K562 (cell line): ENCODE data around the gene ANXA7. TPM values are rescaled to one million over a fixed set of nuclear protein-coding genes. Genes with fewer than 3 reads are reported as not detected.

Experiments used
- ATAC-seq: fragments of 200-7000 bp; cut with Tn5 transposase; 3 replicates; pipeline ENCODE4 v1.9.1; 2020; ENCODE audit warnings: moderate library complexity
- BruUV-seq: library from RNA; stranded (reverse); fragments of 400-500 nt; replicated peaks from 2 replicates; lab custom pipeline; 2021; lab: Mats Ljungman, UMichigan
- CTCF ChIA-PET: fragments of 300-600 bp; formaldehyde crosslinking; extraction: SDS; loops from one replicate; lab custom pipeline; 2021; ENCODE audit warnings: low intra/inter-chr PET ratio; lab: Yijun Ruan, JAX
- POLR2A ChIA-PET: fragments of 300-600, 350-650 bp; sonication (Branson Sonifier 250); formaldehyde crosslinking; extraction: SDS; loops from one replicate; lab custom pipeline; 2021; ENCODE audit warnings: antibody characterized with exemption, inconsistent platforms; lab: Yijun Ruan, JAX
- DNase-seq, 4 experiments: peaks; one replicate each; pipeline versions ENCODE4 v3.0.0 to v3.0.0-alpha.2; 2011 to 2018; ENCODE audit warnings: low spot score in 3 of 4, mixed read lengths in 3 of 4; ENCODE audit errors: extremely low read depth in 1 of 4
- FAIRE-seq: peaks from 2 replicates; lab custom pipeline; 2011; peaks lifted over from hg19 to GRCh38; lab: Jason Lieb, UNC
- H2AFZ ChIP-seq: 2 replicates; pipeline ENCODE4 v1.6.0; 2011; ENCODE audit warnings: low read depth, low read length, control low read depth, inconsistent platforms
- H3K27ac ChIP-seq: fragments of 200-600 bp; 3 replicates; pipeline ENCODE4 v1.8.0; 2011; ENCODE audit warnings: low read depth, mild to moderate bottlenecking, control low read depth, inconsistent platforms, low read length, moderate library complexity, mixed read lengths; ENCODE audit errors: extremely low read depth
- H3K27me3 ChIP-seq, 2 experiments: fragments of 300-600 bp in 1 of 2; 2 replicates in 1 of 2; 3 replicates in 1 of 2; pipeline versions ENCODE4 v1.6.0 to v1.8.0; 2011; ENCODE audit warnings: inconsistent platforms in 2 of 2, low read length in 2 of 2, mild to moderate bottlenecking in 1 of 2, mixed read lengths in 1 of 2, moderate library complexity in 1 of 2; ENCODE audit not compliant: control insufficient read depth in 2 of 2, insufficient read depth in 2 of 2
- H3K36me3 ChIP-seq: fragments of 300-600 bp; 3 replicates; pipeline ENCODE4 v1.8.0; 2011; ENCODE audit warnings: mild to moderate bottlenecking, low read length, inconsistent platforms; ENCODE audit not compliant: control insufficient read depth, insufficient read depth
- H3K4me1 ChIP-seq, 2 experiments: fragments of 200-600 bp in 1 of 2; replicated peaks in 1 of 2; 2 replicates in 1 of 2; 3 replicates in 1 of 2; pipeline versions ENCODE4 v1.5.1 to v1.8.0; 2011; ENCODE audit warnings: inconsistent platforms in 2 of 2, low read length in 2 of 2, mild to moderate bottlenecking in 1 of 2, mixed read lengths in 1 of 2, moderate library complexity in 1 of 2; ENCODE audit not compliant: control insufficient read depth in 2 of 2, insufficient read depth in 2 of 2
- H3K4me2 ChIP-seq: 2 replicates; pipeline ENCODE4 v1.6.1; 2011; ENCODE audit warnings: low read length, control low read depth, inconsistent platforms, mixed read lengths; ENCODE audit not compliant: insufficient read depth
- H3K4me3 ChIP-seq: fragments of 200-600 bp; sonication (generic), shearing (Covaris generic); 2 replicates; pipeline ENCODE4 v1.5.1; 2016; ENCODE audit warnings: control low read depth, inconsistent platforms
- H3K79me2 ChIP-seq: fragments of 200-600 bp; 3 replicates; pipeline ENCODE4 v1.8.0; 2011; ENCODE audit warnings: low read length, inconsistent platforms; ENCODE audit not compliant: control insufficient read depth, insufficient read depth
- H3K9ac ChIP-seq, 2 experiments: 2 replicates each; pipeline versions ENCODE4 v1.6.0 to v1.6.1; 2011; ENCODE audit warnings: low read depth in 2 of 2, low read length in 2 of 2, control low read depth in 1 of 2, inconsistent platforms in 1 of 2, mild to moderate bottlenecking in 1 of 2, mixed read lengths in 1 of 2; ENCODE audit not compliant: insufficient read depth in 1 of 2
- H3K9me1 ChIP-seq: one replicate; pipeline ENCODE4 v1.6.0; 2011; ENCODE audit warnings: inconsistent platforms, mild to moderate bottlenecking, low read length, moderate library complexity; ENCODE audit not compliant: control insufficient read depth, insufficient read depth
- H3K9me3 ChIP-seq: replicated peaks from 2 replicates; pipeline ENCODE4 v1.5.1; 2011; ENCODE audit warnings: low read depth, low read length, inconsistent platforms; ENCODE audit not compliant: control insufficient read depth, insufficient read depth
- H4K20me1 ChIP-seq: replicated peaks from 2 replicates; pipeline ENCODE4 v1.6.1; 2011; ENCODE audit warnings: low read length, inconsistent platforms, mixed read lengths; ENCODE audit not compliant: control insufficient read depth, insufficient read depth
- ERF ChIP-seq: fragments of 450-650 bp; formaldehyde crosslinking; IDR thresholded peaks from 2 replicates; pipeline ENCODE4 v1.4.0; 2020; ENCODE audit warnings: mild to moderate bottlenecking, mixed read lengths
- KHSRP ChIP-seq: fragments of 450-650 bp; IDR thresholded peaks from 2 replicates; pipeline ENCODE4 v1.6.1; 2017
- MTA2 ChIP-seq: fragments of 450-650 bp; IDR thresholded peaks from 2 replicates; pipeline ENCODE4 v1.6.1; 2016; ENCODE audit warnings: low read depth
- NFIC ChIP-seq: fragments of 450-650 bp; IDR thresholded peaks from 2 replicates; pipeline ENCODE4 v1.6.1; 2017; ENCODE audit warnings: mild to moderate bottlenecking, inconsistent platforms
- PKNOX1 ChIP-seq: fragments of 450-650 bp; IDR thresholded peaks from 2 replicates; pipeline ENCODE4 v1.6.1; 2016
- RAD51 ChIP-seq: fragments of 450-650 bp; IDR thresholded peaks from 2 replicates; pipeline ENCODE4 v1.7.1; 2016; ENCODE audit warnings: low read depth, mild to moderate bottlenecking, borderline replicate concordance
- SOX6 ChIP-seq: fragments of 450-650 bp; IDR thresholded peaks from 2 replicates; pipeline ENCODE4 v1.6.1; 2014; ENCODE audit warnings: mild to moderate bottlenecking
- TAF15 ChIP-seq: fragments of 200-400 bp; formaldehyde crosslinking; IDR thresholded peaks from 2 replicates; pipeline ENCODE4 v1.6.1; 2017; ENCODE audit warnings: mild to moderate bottlenecking, low read depth, low read length, moderate library complexity
- ZNF311 ChIP-seq: fragments of 250-450 bp; sonication (Bioruptor Pico); IDR thresholded peaks from 2 replicates; pipeline ENCODE4 v1.4.0; 2020; ENCODE audit warnings: mild to moderate bottlenecking, moderate library complexity
- ZNF347 ChIP-seq: fragments of 450-650 bp; formaldehyde crosslinking; IDR thresholded peaks from 2 replicates; pipeline ENCODE4 v1.4.0; 2020; ENCODE audit warnings: low read depth, mild to moderate bottlenecking, moderate library complexity
- ZNF384 ChIP-seq: IDR thresholded peaks from 2 replicates; pipeline ENCODE4 v1.6.1; 2012; ENCODE audit warnings: low read depth, low read length, improper control_type of control experiment
- ZNF75A ChIP-seq: fragments of 450-650 bp; formaldehyde crosslinking; IDR thresholded peaks from 2 replicates; pipeline ENCODE4 v1.4.0; 2020; ENCODE audit warnings: mild to moderate bottlenecking
- WGBS: fragments of 100-300 bp; shearing (Covaris generic); methylation state at CpG from one replicate; pipeline ENCODE4 v1.1.6; 2016; ENCODE audit warnings: low coverage, mixed read lengths; ENCODE audit not compliant: insufficient coverage; ENCODE audit errors: missing lambda C conversion rate; 5-methylcytosine and 5-hydroxymethylcytosine counted together
- in situ Hi-C: fragments of 300-500 bp; cut with MboI; formaldehyde crosslinking; loops from 4 replicates; pipeline ENCODE4 v1.15.0; 2018; ENCODE audit warnings: inconsistent platforms, mixed read lengths
- intact Hi-C: fragments of 100-400 bp; cut with micrococcal nuclease; formaldehyde crosslinking; loops from 2 replicates; pipeline ENCODE4 v1.14.2; 2022
- polyA plus RNA-seq, 8 experiments: library from polyadenylated mRNA; depleted of rRNA in 4 of 8; stranded (reverse) in 5 of 8; unstranded in 3 of 8; fragments of >200 nt; fragmentation: Nextera tagmentation in 2 of 8; fragmentation: Illumina TruSeq in 1 of 8; extraction: Ambion mirVana in 2 of 8; extraction: Trizol in 1 of 8; gene quantifications; 2 replicates each; pipeline versions ENCODE4 v1.2.1 to v1.2.3, GENCODE V29; 2011 to 2014; ENCODE audit warnings: inconsistent platforms in 1 of 8, missing spikeins in 1 of 8
- total RNA-seq, 7 experiments: library from RNA; depleted of rRNA in 6 of 7; stranded (reverse); fragments of >200 nt in 6 of 7; fragmentation: Illumina TruSeq in 2 of 7; extraction: Trizol in 2 of 7; gene quantifications; 2 replicates each; pipeline versions ENCODE4 v1.2.1 to v1.2.3, GENCODE V29; 2011 to 2021; ENCODE audit warnings: low replicate concordance in 1 of 7
- TF ChIP-seq, protein P1 (sequence below): IDR thresholded peaks from 2 replicates; pipeline ENCODE4 v1.6.1; 2011; ENCODE audit not compliant: insufficient read length; ENCODE audit errors: extremely low read depth
- TF ChIP-seq, protein P2 (sequence below): fragments of 250-450 bp; sonication (Bioruptor Pico); IDR thresholded peaks from 2 replicates; pipeline ENCODE4 v1.4.0; 2020

ANXA7 gene
- total and polyA plus RNA-seq, 9 of the 15 experiments (the other 6 are each of a cell fraction or from before 2014, with no cell fraction given) = 81.6 to 157 (median 122) TPM

DNA sequence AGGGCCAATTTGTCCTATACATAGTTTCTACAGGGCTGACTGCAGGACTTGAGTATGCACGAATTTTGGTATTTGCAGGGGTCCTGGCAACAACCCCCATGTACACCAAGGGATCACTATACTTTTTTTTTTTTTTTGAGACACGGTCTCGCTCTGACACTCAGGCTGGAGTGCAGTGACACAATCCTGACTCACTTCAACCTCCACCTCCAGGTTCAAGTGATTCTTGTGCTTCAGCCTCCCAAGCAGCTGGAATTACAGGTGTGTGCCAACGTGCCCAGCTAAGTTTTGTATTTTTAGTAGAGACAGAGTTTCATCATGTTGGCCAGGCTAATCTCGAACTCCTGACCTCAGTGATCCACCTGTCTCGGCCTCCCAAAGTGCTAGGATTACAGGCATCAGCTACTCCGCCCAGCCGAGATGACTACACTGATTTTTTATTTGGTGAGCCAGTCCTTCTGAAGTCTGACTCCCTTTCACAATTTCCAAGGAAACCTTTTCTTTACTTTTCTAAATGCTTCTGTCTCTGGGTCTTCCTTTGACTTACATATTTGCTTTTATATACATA lies 75.0 kb downstream of the ANXA7 start:
- H2AFZ ChIP-seq = no peak overlapping the region
- H3K4me2 ChIP-seq = no peak overlapping the region
- 49% methylated on average over 8 of the region's 8 CpGs for WGBS
- H3K4me1 ChIP-seq = peaks cover 0 to 3% of the 10 kb centered on the region in 2 experiments; a peak in 1 of 5 replicates
- in situ Hi-C loops = no loop called here
- no peak for TF ChIP-seq SOX6
- TF ChIP-seq NFIC = no peak
- no peak for TF ChIP-seq ZNF75A (CRISPR knock-in tag)
- no peak for TF ChIP-seq ZNF311 (CRISPR knock-in tag)
- TF ChIP-seq, protein P1, sequence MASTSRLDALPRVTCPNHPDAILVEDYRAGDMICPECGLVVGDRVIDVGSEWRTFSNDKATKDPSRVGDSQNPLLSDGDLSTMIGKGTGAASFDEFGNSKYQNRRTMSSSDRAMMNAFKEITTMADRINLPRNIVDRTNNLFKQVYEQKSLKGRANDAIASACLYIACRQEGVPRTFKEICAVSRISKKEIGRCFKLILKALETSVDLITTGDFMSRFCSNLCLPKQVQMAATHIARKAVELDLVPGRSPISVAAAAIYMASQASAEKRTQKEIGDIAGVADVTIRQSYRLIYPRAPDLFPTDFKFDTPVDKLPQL = no peak
- no peak for TF ChIP-seq KHSRP
- TF ChIP-seq PKNOX1 = no peak
- no peak for TF ChIP-seq TAF15
- no peak for TF ChIP-seq ERF (CRISPR knock-in tag)
- TF ChIP-seq, protein P2, sequence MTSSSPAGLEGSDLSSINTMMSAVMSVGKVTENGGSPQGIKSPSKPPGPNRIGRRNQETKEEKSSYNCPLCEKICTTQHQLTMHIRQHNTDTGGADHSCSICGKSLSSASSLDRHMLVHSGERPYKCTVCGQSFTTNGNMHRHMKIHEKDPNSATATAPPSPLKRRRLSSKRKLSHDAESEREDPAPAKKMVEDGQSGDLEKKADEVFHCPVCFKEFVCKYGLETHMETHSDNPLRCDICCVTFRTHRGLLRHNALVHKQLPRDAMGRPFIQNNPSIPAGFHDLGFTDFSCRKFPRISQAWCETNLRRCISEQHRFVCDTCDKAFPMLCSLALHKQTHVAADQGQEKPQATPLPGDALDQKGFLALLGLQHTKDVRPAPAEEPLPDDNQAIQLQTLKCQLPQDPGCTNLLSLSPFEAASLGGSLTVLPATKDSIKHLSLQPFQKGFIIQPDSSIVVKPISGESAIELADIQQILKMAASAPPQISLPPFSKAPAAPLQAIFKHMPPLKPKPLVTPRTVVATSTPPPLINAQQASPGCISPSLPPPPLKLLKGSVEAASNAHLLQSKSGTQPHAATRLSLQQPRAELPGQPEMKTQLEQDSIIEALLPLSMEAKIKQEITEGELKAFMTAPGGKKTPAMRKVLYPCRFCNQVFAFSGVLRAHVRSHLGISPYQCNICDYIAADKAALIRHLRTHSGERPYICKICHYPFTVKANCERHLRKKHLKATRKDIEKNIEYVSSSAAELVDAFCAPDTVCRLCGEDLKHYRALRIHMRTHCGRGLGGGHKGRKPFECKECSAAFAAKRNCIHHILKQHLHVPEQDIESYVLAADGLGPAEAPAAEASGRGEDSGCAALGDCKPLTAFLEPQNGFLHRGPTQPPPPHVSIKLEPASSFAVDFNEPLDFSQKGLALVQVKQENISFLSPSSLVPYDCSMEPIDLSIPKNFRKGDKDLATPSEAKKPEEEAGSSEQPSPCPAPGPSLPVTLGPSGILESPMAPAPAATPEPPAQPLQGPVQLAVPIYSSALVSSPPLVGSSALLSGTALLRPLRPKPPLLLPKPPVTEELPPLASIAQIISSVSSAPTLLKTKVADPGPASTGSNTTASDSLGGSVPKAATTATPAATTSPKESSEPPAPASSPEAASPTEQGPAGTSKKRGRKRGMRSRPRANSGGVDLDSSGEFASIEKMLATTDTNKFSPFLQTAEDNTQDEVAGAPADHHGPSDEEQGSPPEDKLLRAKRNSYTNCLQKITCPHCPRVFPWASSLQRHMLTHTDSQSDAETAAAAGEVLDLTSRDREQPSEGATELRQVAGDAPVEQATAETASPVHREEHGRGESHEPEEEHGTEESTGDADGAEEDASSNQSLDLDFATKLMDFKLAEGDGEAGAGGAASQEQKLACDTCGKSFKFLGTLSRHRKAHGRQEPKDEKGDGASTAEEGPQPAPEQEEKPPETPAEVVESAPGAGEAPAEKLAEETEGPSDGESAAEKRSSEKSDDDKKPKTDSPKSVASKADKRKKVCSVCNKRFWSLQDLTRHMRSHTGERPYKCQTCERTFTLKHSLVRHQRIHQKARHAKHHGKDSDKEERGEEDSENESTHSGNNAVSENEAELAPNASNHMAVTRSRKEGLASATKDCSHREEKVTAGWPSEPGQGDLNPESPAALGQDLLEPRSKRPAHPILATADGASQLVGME (CRISPR knock-in tag) = no peak
- TF ChIP-seq ZNF384 = no peak
- TF ChIP-seq ZNF347 (CRISPR knock-in tag) = no peak
- TF ChIP-seq MTA2 = no peak
- TF ChIP-seq RAD51 = no peak
- DNase-seq (no peak), ATAC-seq (no peak), FAIRE-seq (no peak)
- POLR2A ChIA-PET = interaction anchor here (1.1 to 1.8 kb wide), 2 partner anchors 8 to 92 kb away, joined by 3 to 9 read pairs; partner anchors contain the start of gene DNAJC9
- no peak overlapping the region for H3K4me3 ChIP-seq
- no peak overlapping the region for H3K9ac ChIP-seq
- no peaks in the 10 kb centered on the region for H3K9me3 ChIP-seq
- CTCF ChIA-PET = no interaction called here
- no peak overlapping the region for H3K27ac ChIP-seq
- no TSS peak for BruUV-seq
- no peaks in the 10 kb centered on the region for H3K9me1 ChIP-seq
- H4K20me1 ChIP-seq = no peaks in the 10 kb centered on the region
- H3K27me3 ChIP-seq = no peaks in the 10 kb centered on the region
- intact Hi-C loops = no loop called here
- no peaks in the 10 kb centered on the region for H3K79me2 ChIP-seq
- no peaks in the 10 kb centered on the region for H3K36me3 ChIP-seq
